Peyer's patch (tissue), 4 donors: ENCODE measurements around the gene CCR5AS.

Experiments used
- POLR2A ChIP-seq, 2 donors: fragments of 450-650 bp; IDR thresholded peaks; one replicate each; pipeline ENCODE4 v1.5.1; 2017; ENCODE audit warnings: antibody characterized with exemption in 2 of 2, mild to moderate bottlenecking in 2 of 2, moderate library complexity in 2 of 2
- TF ChIP-seq, protein P1 (sequence below), 6 experiments: fragments of 450-650 bp in 4 of 6; fragments of 200-600 bp in 2 of 6; sonication (generic) in 1 of 6; IDR thresholded peaks; one replicate each; pipeline ENCODE4 v1.5.1; 2017 to 2019; ENCODE audit warnings: antibody characterized with exemption in 6 of 6, mild to moderate bottlenecking in 3 of 6, moderate library complexity in 1 of 6

DNA sequence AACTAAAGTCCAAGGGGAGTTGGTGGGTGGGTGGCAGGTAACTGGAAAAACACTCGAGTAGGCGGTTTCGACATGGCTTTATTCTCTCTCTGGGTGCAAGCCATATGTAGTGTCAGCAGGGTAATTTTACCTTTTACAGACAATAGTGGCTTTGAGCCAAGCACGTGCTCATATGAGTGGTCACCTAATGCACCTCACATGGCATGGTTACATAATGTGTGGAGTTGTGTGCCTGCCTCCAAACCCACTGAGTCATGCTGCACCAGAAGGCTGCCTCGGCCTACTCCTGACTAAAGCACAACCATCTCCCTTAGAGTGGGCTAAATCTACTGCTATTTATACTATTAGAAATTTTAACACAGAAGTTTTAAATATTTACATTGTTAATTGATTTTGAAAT is 16.7 kb upstream of the CCR5AS start:
- TF ChIP-seq, protein P1, sequence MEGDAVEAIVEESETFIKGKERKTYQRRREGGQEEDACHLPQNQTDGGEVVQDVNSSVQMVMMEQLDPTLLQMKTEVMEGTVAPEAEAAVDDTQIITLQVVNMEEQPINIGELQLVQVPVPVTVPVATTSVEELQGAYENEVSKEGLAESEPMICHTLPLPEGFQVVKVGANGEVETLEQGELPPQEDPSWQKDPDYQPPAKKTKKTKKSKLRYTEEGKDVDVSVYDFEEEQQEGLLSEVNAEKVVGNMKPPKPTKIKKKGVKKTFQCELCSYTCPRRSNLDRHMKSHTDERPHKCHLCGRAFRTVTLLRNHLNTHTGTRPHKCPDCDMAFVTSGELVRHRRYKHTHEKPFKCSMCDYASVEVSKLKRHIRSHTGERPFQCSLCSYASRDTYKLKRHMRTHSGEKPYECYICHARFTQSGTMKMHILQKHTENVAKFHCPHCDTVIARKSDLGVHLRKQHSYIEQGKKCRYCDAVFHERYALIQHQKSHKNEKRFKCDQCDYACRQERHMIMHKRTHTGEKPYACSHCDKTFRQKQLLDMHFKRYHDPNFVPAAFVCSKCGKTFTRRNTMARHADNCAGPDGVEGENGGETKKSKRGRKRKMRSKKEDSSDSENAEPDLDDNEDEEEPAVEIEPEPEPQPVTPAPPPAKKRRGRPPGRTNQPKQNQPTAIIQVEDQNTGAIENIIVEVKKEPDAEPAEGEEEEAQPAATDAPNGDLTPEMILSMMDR (IDR thresholded peaks at IDR 0.05) = no peak
- TF ChIP-seq POLR2A (IDR thresholded peaks at IDR 0.05) = no peak
